HTR-8/SVneo (cell line): ENCODE results near the gene CD81.
"Not testable (repeated sequence)": the region's sequence is repeated elsewhere in the genome, so short reads cannot be mapped to it uniquely, and the experiment has no call there.

ENCODE experiments used
- DNase-seq: peaks from one replicate; pipeline ENCODE4 v3.0.0; 2011; ENCODE audit warnings: low spot score, mixed read lengths; ENCODE audit not compliant: insufficient read length
- FAIRE-seq: peaks from 2 replicates; lab custom pipeline; 2011; peaks lifted over from hg19 to GRCh38; lab: Jason Lieb, UNC

CD81 gene

GRCh38 chr11:2355000-2355644 lies 22.0 kb upstream of the CD81 start:
- no peak for FAIRE-seq
- peak; percentile 48 for DNase-seq

- no peak for FAIRE-seq
Measured at GRCh38 chr11:2357246-2357645, 19.9 kb upstream of the CD81 start.

GRCh38 chr11:2357651-2358050 lies 19.5 kb upstream of the CD81 start:
- DNase-seq, FAIRE-seq: not testable (repeated sequence)

More at GRCh38 chr11:2357246-2357645, 19.9 kb upstream of the CD81 start:
- no peak for DNase-seq

GRCh38 chr11:2358754-2359442 lies 18.2 kb upstream of the CD81 start:
- no peak for DNase-seq
- FAIRE-seq, result no peak

GRCh38 chr11:2359557-2359956 lies 17.6 kb upstream of the CD81 start:
- DNase-seq (no peak), FAIRE-seq (no peak)

GRCh38 chr11:2360081-2360642 lies 16.9 kb upstream of the CD81 start:
- DNase-seq (no peak), FAIRE-seq (no peak)

GRCh38 chr11:2361565-2361964 lies 15.5 kb upstream of the CD81 start:
- no peak for FAIRE-seq

GRCh38 chr11:2362414-2362813 lies 14.7 kb upstream of the CD81 start:
- FAIRE-seq, result no peak

More at GRCh38 chr11:2361565-2361964, 15.5 kb upstream of the CD81 start:
- no peak for DNase-seq

GRCh38 chr11:2363130-2363529 lies 14.0 kb upstream of the CD81 start:
- DNase-seq (no peak), FAIRE-seq (no peak)

More at GRCh38 chr11:2362414-2362813, 14.7 kb upstream of the CD81 start:
- no peak for DNase-seq

GRCh38 chr11:2363577-2364370 lies 13.3 kb upstream of the CD81 start:
- no peak for DNase-seq
- FAIRE-seq, result no peak

- DNase-seq, FAIRE-seq: not testable (repeated sequence)
Measured at GRCh38 chr11:2364386-2364785, 12.7 kb upstream of the CD81 start.

GRCh38 chr11:2365571-2366210 lies 11.4 kb upstream of the CD81 start:
- no peak for FAIRE-seq
- no peak for DNase-seq

GRCh38 chr11:2366276-2366675 lies 10.8 kb upstream of the CD81 start:
- DNase-seq (no peak), FAIRE-seq (no peak)

- DNase-seq (no peak), FAIRE-seq (no peak)
Measured at GRCh38 chr11:2366733-2367132, 10.4 kb upstream of the CD81 start.

- DNase-seq (no peak), FAIRE-seq (no peak)
Measured at GRCh38 chr11:2367266-2368160, 9.6 kb upstream of the CD81 start.

GRCh38 chr11:2368178-2368850 lies 8.8 kb upstream of the CD81 start:
- no peak for FAIRE-seq
- no peak for DNase-seq

- FAIRE-seq, result no peak
- no peak for DNase-seq
Measured at GRCh38 chr11:2368851-2369180, 8.3 kb upstream of the CD81 start.

GRCh38 chr11:2369320-2369719 lies 7.8 kb upstream of the CD81 start:
- DNase-seq (no peak), FAIRE-seq (no peak)

GRCh38 chr11:2369896-2370295 lies 7.2 kb upstream of the CD81 start:
- DNase-seq (no peak), FAIRE-seq (no peak)
